T-helper 1 cell treated with Interleukin-12 subunit alpha and Interleukin-12 subunit beta and Interleukin-4 antibody, amounts not matched to agents 30 μg/mL and 1 μg/mL, for 36 hours (primary cell): ENCODE measurements around the gene RAB9A.
"Not testable (repeated sequence)": the region's sequence is repeated elsewhere in the genome, so short reads cannot be mapped to it uniquely, and the experiment has no call there.

ENCODE experiments used
- H3K27ac Mint-ChIP-seq: one replicate; pipeline ENCODE4 v1.8.0; 2021; ENCODE audit warnings: mild to moderate bottlenecking, mixed read lengths
- H3K27me3 Mint-ChIP-seq: one replicate; pipeline ENCODE4 v1.8.0; 2021; ENCODE audit warnings: low read depth, mixed read lengths
- H3K36me3 Mint-ChIP-seq: one replicate; pipeline ENCODE4 v1.8.0; 2021; ENCODE audit warnings: low read depth, mixed read lengths
- H3K4me1 Mint-ChIP-seq: one replicate; pipeline ENCODE4 v1.8.0; 2021; ENCODE audit warnings: low read depth, mixed read lengths
- H3K4me3 Mint-ChIP-seq: one replicate; pipeline ENCODE4 v1.8.0; 2021; ENCODE audit warnings: mild to moderate bottlenecking, moderate library complexity, mixed read lengths
- H3K9me3 Mint-ChIP-seq: one replicate; pipeline ENCODE4 v1.8.0; 2021; ENCODE audit warnings: mixed read lengths

Gene RAB9A

GRCh38 chrX:13688958-13689740 lies at the start of gene RAB9A:
Gene RAB9A, plus strand, starts transcription at chrX:13689128. Its CDS starts 19,619 bp downstream, at chrX:13708747.
- no peaks in the 10 kb centered on the region for H3K9me3 Mint-ChIP-seq

GRCh38 chrX:13641684-13642083 lies 47.2 kb upstream of the RAB9A start:
- H3K9me3 Mint-ChIP-seq: not testable (repeated sequence)

More at GRCh38 chrX:13688958-13689740, at the start of gene RAB9A:
- Mint-ChIP-seq H3K27ac (peak within 1 kb of the TSS; percentile 93), H3K4me3 (peak within 1 kb of the TSS; percentile 90), H3K27me3 (no peaks in the 10 kb centered on the region), H3K4me1 (peaks cover 34% of the 10 kb centered on the region), H3K36me3 (no peaks in the 10 kb centered on the region)

GRCh38 chrX:13645464-13646153 lies 43.3 kb upstream of the RAB9A start:
- Mint-ChIP-seq H3K4me1 (peaks cover 5% of the 10 kb centered on the region), H3K4me3 (no peak overlapping the region), H3K27me3 (no peaks in the 10 kb centered on the region), H3K9me3 (no peaks in the 10 kb centered on the region), H3K27ac (no peak overlapping the region), H3K36me3 (no peaks in the 10 kb centered on the region)

More at GRCh38 chrX:13641684-13642083, 47.2 kb upstream of the RAB9A start:
- not testable (repeated sequence) for H3K4me1 Mint-ChIP-seq, H3K27me3 Mint-ChIP-seq, H3K4me3 Mint-ChIP-seq, H3K36me3 Mint-ChIP-seq, H3K27ac Mint-ChIP-seq

- Mint-ChIP-seq H3K36me3 (no peaks in the 10 kb centered on the region), H3K27me3 (no peaks in the 10 kb centered on the region), H3K9me3 (no peaks in the 10 kb centered on the region), H3K4me3 (no peak overlapping the region), H3K27ac (no peak overlapping the region), H3K4me1 (peaks cover 5% of the 10 kb centered on the region)
Measured at GRCh38 chrX:13646154-13646549, 42.8 kb upstream of the RAB9A start.

- H3K9me3 Mint-ChIP-seq: no peaks in the 10 kb centered on the region
- H3K4me1 Mint-ChIP-seq: peaks cover 8% of the 10 kb centered on the region
- H3K4me3 Mint-ChIP-seq: no peak overlapping the region
- H3K27ac Mint-ChIP-seq: peak overlapping the region; percentile 77
- no peaks in the 10 kb centered on the region for H3K27me3 Mint-ChIP-seq
- H3K36me3 Mint-ChIP-seq: no peaks in the 10 kb centered on the region
Measured at GRCh38 chrX:13647709-13648212, 41.2 kb upstream of the RAB9A start.

GRCh38 chrX:13648336-13648735 lies 40.6 kb upstream of the RAB9A start:
- H3K9me3 Mint-ChIP-seq: not testable (repeated sequence)

GRCh38 chrX:13649838-13650237 lies 39.1 kb upstream of the RAB9A start:
- Mint-ChIP-seq H3K27me3 (no peaks in the 10 kb centered on the region), H3K9me3 (no peaks in the 10 kb centered on the region), H3K4me3 (no peak overlapping the region), H3K4me1 (peaks cover 8% of the 10 kb centered on the region), H3K27ac (no peak overlapping the region), H3K36me3 (peaks cover 2% of the 10 kb centered on the region)

More at GRCh38 chrX:13648336-13648735, 40.6 kb upstream of the RAB9A start:
- H3K27me3 Mint-ChIP-seq, H3K4me1 Mint-ChIP-seq, H3K4me3 Mint-ChIP-seq, H3K27ac Mint-ChIP-seq, H3K36me3 Mint-ChIP-seq: not testable (repeated sequence)

- no peak overlapping the region for H3K4me3 Mint-ChIP-seq
- H3K27me3 Mint-ChIP-seq: no peaks in the 10 kb centered on the region
- peaks cover 13% of the 10 kb centered on the region for H3K4me1 Mint-ChIP-seq
- no peak overlapping the region for H3K27ac Mint-ChIP-seq
- H3K9me3 Mint-ChIP-seq: no peaks in the 10 kb centered on the region
- H3K36me3 Mint-ChIP-seq: peaks cover 7% of the 10 kb centered on the region
Measured at GRCh38 chrX:13650318-13650717, 38.6 kb upstream of the RAB9A start.

- Mint-ChIP-seq H3K4me3 (no peak overlapping the region), H3K36me3 (peaks cover 8% of the 10 kb centered on the region), H3K9me3 (no peaks in the 10 kb centered on the region), H3K27ac (no peak overlapping the region), H3K4me1 (peaks cover 13% of the 10 kb centered on the region), H3K27me3 (no peaks in the 10 kb centered on the region)
Measured at GRCh38 chrX:13651150-13651549, 37.8 kb upstream of the RAB9A start.

- H3K27ac Mint-ChIP-seq: peak overlapping the region; percentile 96
- H3K4me3 Mint-ChIP-seq: peak overlapping the region; percentile 87
- no peaks in the 10 kb centered on the region for H3K9me3 Mint-ChIP-seq
- H3K4me1 Mint-ChIP-seq: peaks cover 12% of the 10 kb centered on the region
- H3K36me3 Mint-ChIP-seq: peaks cover 8% of the 10 kb centered on the region
- no peaks in the 10 kb centered on the region for H3K27me3 Mint-ChIP-seq
Measured at GRCh38 chrX:13652287-13652793, 36.6 kb upstream of the RAB9A start.

- Mint-ChIP-seq H3K27me3 (no peaks in the 10 kb centered on the region), H3K9me3 (no peaks in the 10 kb centered on the region), H3K4me1 (peaks cover 12% of the 10 kb centered on the region), H3K27ac (peak within 1 kb of the TSS; percentile 96), H3K4me3 (peak within 1 kb of the TSS; percentile 87), H3K36me3 (peaks cover 8% of the 10 kb centered on the region)
Measured at GRCh38 chrX:13652850-13653693, 35.9 kb upstream of the RAB9A start, which contains the start of gene TCEANC. Gene TCEANC, plus strand, starts transcription at chrX:13653141. Its CDS starts 9,368 bp downstream, at chrX:13662509.

- peak overlapping the region; percentile 96 for H3K27ac Mint-ChIP-seq
- H3K27me3 Mint-ChIP-seq: no peaks in the 10 kb centered on the region
- H3K36me3 Mint-ChIP-seq: peaks cover 12% of the 10 kb centered on the region
- H3K4me3 Mint-ChIP-seq: peak overlapping the region; percentile 58
- H3K9me3 Mint-ChIP-seq: no peaks in the 10 kb centered on the region
- H3K4me1 Mint-ChIP-seq: peaks cover 17% of the 10 kb centered on the region
Measured at GRCh38 chrX:13654116-13654515, 34.8 kb upstream of the RAB9A start.

GRCh38 chrX:13655674-13656073 lies 33.3 kb upstream of the RAB9A start:
- Mint-ChIP-seq H3K4me1 (peaks cover 17% of the 10 kb centered on the region), H3K9me3 (no peaks in the 10 kb centered on the region), H3K27me3 (no peaks in the 10 kb centered on the region), H3K4me3 (no peak overlapping the region), H3K36me3 (peaks cover 18% of the 10 kb centered on the region), H3K27ac (no peak overlapping the region)

GRCh38 chrX:13658602-13659001 lies 30.3 kb upstream of the RAB9A start:
- Mint-ChIP-seq H3K9me3 (no peaks in the 10 kb centered on the region), H3K27ac (peak overlapping the region; percentile 20), H3K36me3 (peaks cover 29% of the 10 kb centered on the region), H3K4me3 (no peak overlapping the region), H3K4me1 (peaks cover 14% of the 10 kb centered on the region), H3K27me3 (no peaks in the 10 kb centered on the region)
